NCI-H524 (cell line): ENCODE measurements around the gene ARHGEF4.

Source experiments
- DNase-seq, 2 experiments: peaks; one replicate each; lab custom pipeline; 2025; lab: John Stamatoyannopoulos, UW

Gene ARHGEF4

GRCh38 chr2:131014141-131014540, 177.4 kb downstream of the ARHGEF4 start:
- no peak for DNase-seq

GRCh38 chr2:131015764-131016163, 179.1 kb downstream of the ARHGEF4 start:
- no peak for DNase-seq

- DNase-seq: no peak
Measured at GRCh38 chr2:131016826-131017741, 180.4 kb downstream of the ARHGEF4 start.

GRCh38 chr2:131022731-131023130, 186.0 kb downstream of the ARHGEF4 start:
- no peak for DNase-seq

- DNase-seq: no peak
Measured at GRCh38 chr2:131023758-131024157, 187.0 kb downstream of the ARHGEF4 start.

- DNase-seq: no peak
Measured at GRCh38 chr2:131026919-131027318, 190.2 kb downstream of the ARHGEF4 start.

- DNase-seq: peak; percentile 33 to 73
Measured at GRCh38 chr2:131027566-131028528, 191.1 kb downstream of the ARHGEF4 start.

GRCh38 chr2:131029812-131030211, 193.1 kb downstream of the ARHGEF4 start:
- no peak for DNase-seq

- no peak for DNase-seq
Measured at GRCh38 chr2:131030478-131030971, 193.8 kb downstream of the ARHGEF4 start.

- DNase-seq: no peak
Measured at GRCh38 chr2:131031431-131031841, 194.7 kb downstream of the ARHGEF4 start.

- no peak for DNase-seq
Measured at GRCh38 chr2:131031875-131032274, 195.2 kb downstream of the ARHGEF4 start.

- no peak for DNase-seq
Measured at GRCh38 chr2:131032393-131032836, 195.7 kb downstream of the ARHGEF4 start.

- no peak for DNase-seq
Measured at GRCh38 chr2:131033786-131034121, 197.0 kb downstream of the ARHGEF4 start.

- DNase-seq: no peak
Measured at GRCh38 chr2:131034122-131035051, 197.7 kb downstream of the ARHGEF4 start.

- no peak for DNase-seq
Measured at GRCh38 chr2:131035112-131035825, 198.6 kb downstream of the ARHGEF4 start.

- no peak for DNase-seq
Measured at GRCh38 chr2:131035826-131036231, 199.1 kb downstream of the ARHGEF4 start.

GRCh38 chr2:131036269-131036668, 199.6 kb downstream of the ARHGEF4 start:
- DNase-seq: no peak

GRCh38 chr2:131036696-131037397, 200.1 kb downstream of the ARHGEF4 start:
- no peak for DNase-seq

- no peak for DNase-seq
Measured at GRCh38 chr2:131037398-131038257, 200.9 kb downstream of the ARHGEF4 start.
